Ishikawa (cell line): ENCODE results near the gene TSPAN13.

ENCODE experiments used
- CEBPB ChIP-seq: IDR thresholded peaks from 2 replicates; pipeline ENCODE4 v1.6.1; 2012
- CREB1 ChIP-seq: IDR thresholded peaks from 2 replicates; pipeline ENCODE4 v1.6.1; 2012; ENCODE audit warnings: low read depth
- EGR1 ChIP-seq: IDR thresholded peaks from 2 replicates; pipeline ENCODE4 v1.6.1; 2012
- EP300 ChIP-seq: IDR thresholded peaks from 2 replicates; pipeline ENCODE4 v1.6.1; 2012; ENCODE audit warnings: borderline replicate concordance
- FOXM1 ChIP-seq: IDR thresholded peaks from 2 replicates; pipeline ENCODE4 v1.6.1; 2012; ENCODE audit warnings: low read depth, borderline replicate concordance
- NFIC ChIP-seq: IDR thresholded peaks from 2 replicates; pipeline ENCODE4 v1.6.1; 2012
- RAD21 ChIP-seq: IDR thresholded peaks from 2 replicates; pipeline ENCODE4 v1.6.1; 2012; ENCODE audit warnings: low read depth
- REST ChIP-seq: IDR thresholded peaks from 2 replicates; pipeline ENCODE4 v1.6.1; 2012; ENCODE audit warnings: low read depth, mild to moderate bottlenecking
- TAF1 ChIP-seq: IDR thresholded peaks from 2 replicates; pipeline ENCODE4 v1.6.1; 2012; ENCODE audit warnings: low read depth, mild to moderate bottlenecking
- TCF12 ChIP-seq: IDR thresholded peaks from 2 replicates; pipeline ENCODE4 v1.6.1; 2012; ENCODE audit warnings: low read depth
- TEAD4 ChIP-seq: IDR thresholded peaks from 2 replicates; pipeline ENCODE4 v1.6.1; 2012
- YY1 ChIP-seq: IDR thresholded peaks from 2 replicates; pipeline ENCODE4 v1.6.1; 2012; ENCODE audit warnings: low read depth
- ZBTB7A ChIP-seq: IDR thresholded peaks from 2 replicates; pipeline ENCODE4 v1.6.1; 2012; ENCODE audit warnings: low read depth
- TF ChIP-seq, protein P1 (sequence below): IDR thresholded peaks from 2 replicates; pipeline ENCODE4 v1.6.1; 2012
- TF ChIP-seq, protein P2 (sequence below): IDR thresholded peaks from 2 replicates; pipeline ENCODE4 v1.6.1; 2012

TSPAN13 gene

DNA sequence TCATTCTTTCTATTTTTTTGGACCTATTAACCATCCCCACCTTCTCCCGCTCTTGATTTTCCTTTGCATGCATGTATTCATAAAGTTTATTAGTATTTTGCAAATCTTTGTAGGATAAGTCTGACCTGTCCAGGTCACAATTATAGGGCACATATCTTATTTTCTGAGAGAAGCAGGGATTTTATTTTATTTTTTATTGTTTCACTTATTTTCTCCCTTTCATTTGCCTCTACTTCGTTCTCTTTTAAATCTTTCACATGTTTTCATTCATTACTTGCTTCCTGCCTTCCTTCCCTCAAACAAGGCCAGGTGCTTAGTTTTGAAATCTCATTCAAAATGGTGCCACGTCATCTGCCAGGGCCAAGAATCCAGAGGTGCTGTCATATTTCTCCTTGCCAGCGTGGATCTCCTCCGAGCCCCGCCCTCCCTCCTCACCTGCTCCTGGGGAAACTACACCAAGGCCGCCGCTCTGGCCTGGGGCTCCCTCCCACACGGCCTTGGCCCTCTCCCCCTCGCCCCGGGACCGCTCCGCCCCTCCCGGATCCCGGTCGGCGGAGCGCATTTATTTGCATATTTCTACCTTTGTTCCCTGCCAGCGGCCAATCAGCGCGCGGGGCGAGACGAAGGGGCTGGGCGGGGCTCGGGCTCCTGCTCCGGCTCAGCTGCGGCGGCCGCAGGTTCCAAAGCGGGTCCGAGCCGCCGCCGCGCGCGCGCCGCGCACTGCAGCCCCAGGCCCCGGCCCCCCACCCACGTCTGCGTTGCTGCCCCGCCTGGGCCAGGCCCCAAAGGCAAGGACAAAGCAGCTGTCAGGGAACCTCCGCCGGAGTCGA lies at the start of gene TSPAN13:
Gene TSPAN13, plus strand, starts transcription at position 654 of the 830 bp plus-strand sequence. CDS start 213 bp downstream, outside the sequence.
- TF ChIP-seq TEAD4 = no peak
- TF ChIP-seq YY1 = no peak; the same call in 1 of the 2 replicates
- no peak for TF ChIP-seq NFIC
- no peak for TF ChIP-seq TCF12
- no peak for TF ChIP-seq EGR1
- TF ChIP-seq REST = no peak
- TF ChIP-seq TAF1 = 0 out of 2 replicates have a peak, but pooled peaks have one; percentile 46
- no peak for TF ChIP-seq ZBTB7A
- peak; percentile 44; the same call in 1 of the 2 replicates for TF ChIP-seq CREB1
- TF ChIP-seq FOXM1 = no peak; the same call in 1 of the 2 replicates
- no peak for TF ChIP-seq EP300
- TF ChIP-seq RAD21 = no peak
- TF ChIP-seq, protein P1, sequence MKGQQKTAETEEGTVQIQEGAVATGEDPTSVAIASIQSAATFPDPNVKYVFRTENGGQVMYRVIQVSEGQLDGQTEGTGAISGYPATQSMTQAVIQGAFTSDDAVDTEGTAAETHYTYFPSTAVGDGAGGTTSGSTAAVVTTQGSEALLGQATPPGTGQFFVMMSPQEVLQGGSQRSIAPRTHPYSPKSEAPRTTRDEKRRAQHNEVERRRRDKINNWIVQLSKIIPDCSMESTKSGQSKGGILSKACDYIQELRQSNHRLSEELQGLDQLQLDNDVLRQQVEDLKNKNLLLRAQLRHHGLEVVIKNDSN = no peak
- TF ChIP-seq, protein P2, sequence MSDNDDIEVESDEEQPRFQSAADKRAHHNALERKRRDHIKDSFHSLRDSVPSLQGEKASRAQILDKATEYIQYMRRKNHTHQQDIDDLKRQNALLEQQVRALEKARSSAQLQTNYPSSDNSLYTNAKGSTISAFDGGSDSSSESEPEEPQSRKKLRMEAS = peak; percentile 65

DNA sequence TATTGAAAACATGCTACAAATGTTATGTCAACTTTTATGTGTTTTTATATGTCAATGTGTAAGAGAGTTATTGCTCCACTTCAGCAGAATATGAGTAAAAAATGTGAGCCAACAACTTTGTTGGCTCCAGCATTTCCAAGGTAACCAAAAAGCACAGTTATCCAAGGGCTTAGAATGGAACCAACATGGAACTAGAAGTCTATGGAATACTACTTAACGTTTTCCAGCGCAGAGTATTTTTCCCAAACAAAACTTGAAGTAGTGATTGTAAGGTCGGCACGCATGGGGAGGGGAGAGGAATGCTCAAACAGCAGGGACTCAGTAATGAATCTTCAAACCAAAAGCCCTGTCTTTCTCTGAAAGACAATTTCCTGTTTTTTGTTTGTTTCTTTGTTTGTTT lies 45.0 kb upstream of the TSPAN13 start:
- no peak for TF ChIP-seq EGR1
- no peak for TF ChIP-seq ZBTB7A
- no peak for TF ChIP-seq TCF12
- TF ChIP-seq YY1 = no peak
- TF ChIP-seq EP300 = no peak
- TF ChIP-seq NFIC = no peak
- TF ChIP-seq, protein P1 = no peak
- no peak for TF ChIP-seq CREB1
- TF ChIP-seq CEBPB = no peak
- no peak for TF ChIP-seq TEAD4
- TF ChIP-seq TAF1 = no peak
- no peak for TF ChIP-seq FOXM1
- TF ChIP-seq, protein P2 = no peak
- no peak for TF ChIP-seq REST
- no peak for TF ChIP-seq RAD21

- TF ChIP-seq ZBTB7A (no peak), RAD21 (no peak), TEAD4 (no peak)
Observed at GRCh38 chr7:16708980-16709379, 44.6 kb upstream of the TSPAN13 start.

DNA sequence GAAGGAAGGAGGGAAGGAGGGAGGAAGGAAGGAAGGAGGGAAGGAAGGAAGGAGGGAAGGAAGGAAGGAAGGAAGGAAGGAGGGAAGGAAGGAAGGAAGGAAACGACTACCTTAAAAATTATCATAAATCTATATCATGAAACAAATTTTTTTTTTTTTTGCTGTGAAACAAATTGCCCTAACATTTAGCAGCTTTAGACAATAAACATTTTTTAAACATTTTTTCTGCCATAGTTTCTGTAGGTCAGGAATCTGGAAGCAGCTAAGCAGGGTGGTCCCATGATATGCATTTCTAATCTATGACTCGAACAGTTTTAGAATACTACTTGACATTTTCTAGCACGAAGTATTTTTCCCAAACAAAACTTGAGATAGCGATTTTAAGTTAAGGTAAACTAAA lies 42.9 kb upstream of the TSPAN13 start:
- TF ChIP-seq YY1 = no peak
- TF ChIP-seq EP300 = no peak
- no peak for TF ChIP-seq RAD21
- TF ChIP-seq, protein P1 = no peak
- TF ChIP-seq NFIC = no peak
- no peak for TF ChIP-seq TCF12

- TF ChIP-seq NFIC (no peak), CREB1 (no peak)
Observed at GRCh38 chr7:16711730-16712129, 41.8 kb upstream of the TSPAN13 start.

DNA sequence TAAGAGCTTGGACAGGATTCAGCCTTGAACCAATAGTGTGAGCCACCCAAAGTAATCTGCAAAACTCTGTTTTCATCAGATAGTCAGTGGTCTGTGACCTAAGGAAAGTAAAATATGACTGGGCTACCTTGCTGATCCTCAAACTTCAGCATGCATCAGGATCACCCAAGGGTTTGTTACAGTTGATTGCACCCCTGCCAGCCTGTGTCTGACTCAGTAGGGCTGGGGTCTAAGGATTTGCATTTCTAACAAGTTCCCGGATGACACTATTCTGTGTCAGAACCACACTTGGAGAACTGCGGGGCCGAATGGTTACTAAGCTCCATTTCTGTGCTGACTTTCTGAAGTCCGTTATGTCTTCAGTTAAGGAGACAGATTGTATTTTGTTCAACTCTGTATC lies 40.6 kb upstream of the TSPAN13 start:
- TF ChIP-seq YY1 (no peak), NFIC (no peak), CEBPB (no peak), TAF1 (no peak), FOXM1 (no peak), ZBTB7A (no peak), EGR1 (no peak), CREB1 (no peak), REST (no peak), EP300 (no peak), RAD21 (no peak)
- TF ChIP-seq, protein P1 = no peak
- TF ChIP-seq, protein P2 = no peak
